Superior temporal gyrus (tissue), 1 donor: ENCODE results near the gene THSD4.
"Not testable (repeated sequence)": the region's sequence is repeated elsewhere in the genome, so short reads cannot be mapped to it uniquely, and the experiment has no call there.

Experiments
- DNase-seq: peaks from one replicate; pipeline ENCODE4 v3.0.0-alpha.2; 2016; ENCODE audit errors: extremely low spot score

THSD4 gene

DNA sequence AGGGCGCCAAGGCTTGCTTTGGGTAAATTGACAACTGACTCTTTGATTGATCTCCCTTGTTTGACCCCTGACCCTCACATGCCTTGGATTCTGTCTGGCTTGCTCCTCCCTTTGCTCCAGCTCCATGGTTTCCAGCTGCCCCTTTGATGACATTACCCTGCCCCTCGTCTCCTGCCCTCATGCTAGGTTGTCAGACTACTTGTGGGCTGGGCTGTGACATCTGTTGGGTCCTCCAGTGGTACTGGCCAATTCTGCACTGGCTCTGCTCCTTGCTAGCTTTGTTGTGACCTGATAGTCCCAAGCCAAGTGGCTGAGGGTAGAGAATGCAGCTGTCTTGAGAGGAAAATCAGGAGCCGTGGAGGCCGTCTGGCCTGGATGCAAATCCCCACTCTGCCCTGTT is 6.2 kb downstream of the THSD4 start:
- DNase-seq, result no peak

- no peak for DNase-seq
Observed at GRCh38 chr15:71124937-71125790, 9.9 kb downstream of the THSD4 start.

GRCh38 chr15:71125831-71126450 is 10.7 kb downstream of the THSD4 start:
- no peak for DNase-seq

DNA sequence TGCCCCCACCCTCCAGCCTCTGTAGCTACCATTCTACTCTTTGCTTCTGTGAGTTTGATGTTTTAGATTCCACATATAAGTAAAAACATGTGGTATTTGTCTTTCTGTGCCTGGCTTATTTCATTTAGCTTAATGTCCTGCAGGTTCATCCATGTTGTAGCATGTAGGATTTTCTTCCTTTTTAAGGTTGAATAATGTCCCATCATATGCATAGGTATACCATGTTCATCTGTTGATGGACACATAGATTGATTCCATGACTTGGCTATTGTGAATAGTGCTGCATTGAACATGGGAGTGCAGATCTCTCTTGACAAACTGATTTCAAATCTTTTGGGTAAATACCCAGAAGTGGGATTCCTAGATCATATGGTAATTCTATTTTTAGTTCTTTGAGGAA is 11.8 kb downstream of the THSD4 start:
- DNase-seq, result no peak

DNA sequence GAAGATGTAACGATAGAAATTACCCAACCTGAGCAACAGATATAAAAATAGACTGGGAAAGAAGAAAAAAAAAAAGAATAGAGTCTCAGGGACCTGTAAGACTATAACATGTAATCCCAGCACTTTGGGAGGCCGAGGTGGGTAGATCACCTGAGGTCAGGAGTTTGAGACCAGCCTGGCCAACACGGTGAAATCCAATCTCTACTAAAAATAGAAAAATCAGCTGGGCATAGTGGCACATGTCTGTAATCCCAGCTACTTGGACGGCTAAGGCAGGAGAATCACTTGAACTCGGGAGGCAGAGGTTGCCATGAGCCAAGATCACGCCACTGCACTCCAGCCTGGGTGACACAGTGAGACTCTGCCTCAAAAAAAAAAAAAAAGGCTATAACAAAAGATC is 12.9 kb downstream of the THSD4 start:
- not testable (repeated sequence) for DNase-seq

- DNase-seq, result no peak
Observed at GRCh38 chr15:71128939-71129562, 13.8 kb downstream of the THSD4 start.

- no peak for DNase-seq
Observed at GRCh38 chr15:71129669-71130068, 14.4 kb downstream of the THSD4 start.

GRCh38 chr15:71131601-71132362 is 16.5 kb downstream of the THSD4 start:
- no peak for DNase-seq

DNA sequence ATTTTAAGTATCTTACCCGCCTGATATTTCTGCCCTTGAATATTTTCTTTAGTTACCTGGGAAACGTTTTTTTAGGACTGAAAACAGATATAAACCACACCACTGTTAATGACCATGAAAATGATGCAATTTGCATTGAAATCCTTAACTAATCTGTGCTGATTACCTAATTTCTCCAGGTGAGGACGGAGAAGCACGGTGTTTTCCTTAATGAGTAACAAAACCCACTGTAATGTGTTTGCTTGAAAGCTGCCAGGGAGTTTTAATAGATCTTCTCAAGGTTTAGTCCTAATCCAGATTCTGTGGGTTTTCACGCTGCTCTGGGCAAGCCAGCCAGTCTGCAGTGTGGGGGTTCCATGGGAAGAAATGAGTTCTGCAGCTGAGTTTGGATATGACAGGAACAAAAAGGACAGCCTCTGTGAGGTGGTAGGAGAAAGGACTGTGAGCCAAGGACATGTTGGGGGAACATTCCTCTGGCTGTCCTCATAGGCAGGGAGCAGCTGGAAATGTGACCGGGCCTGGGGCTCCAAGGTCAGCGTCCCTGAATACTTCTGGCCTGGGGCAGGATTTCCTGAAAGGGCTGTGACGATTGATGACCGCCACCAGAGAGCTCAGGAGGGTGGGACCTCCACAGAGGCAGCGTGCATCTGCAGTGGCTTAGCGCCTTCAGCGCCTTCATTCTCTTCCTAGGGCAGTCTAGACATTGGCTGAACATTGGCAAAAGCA is 18.6 kb downstream of the THSD4 start:
- DNase-seq, result no peak

DNA sequence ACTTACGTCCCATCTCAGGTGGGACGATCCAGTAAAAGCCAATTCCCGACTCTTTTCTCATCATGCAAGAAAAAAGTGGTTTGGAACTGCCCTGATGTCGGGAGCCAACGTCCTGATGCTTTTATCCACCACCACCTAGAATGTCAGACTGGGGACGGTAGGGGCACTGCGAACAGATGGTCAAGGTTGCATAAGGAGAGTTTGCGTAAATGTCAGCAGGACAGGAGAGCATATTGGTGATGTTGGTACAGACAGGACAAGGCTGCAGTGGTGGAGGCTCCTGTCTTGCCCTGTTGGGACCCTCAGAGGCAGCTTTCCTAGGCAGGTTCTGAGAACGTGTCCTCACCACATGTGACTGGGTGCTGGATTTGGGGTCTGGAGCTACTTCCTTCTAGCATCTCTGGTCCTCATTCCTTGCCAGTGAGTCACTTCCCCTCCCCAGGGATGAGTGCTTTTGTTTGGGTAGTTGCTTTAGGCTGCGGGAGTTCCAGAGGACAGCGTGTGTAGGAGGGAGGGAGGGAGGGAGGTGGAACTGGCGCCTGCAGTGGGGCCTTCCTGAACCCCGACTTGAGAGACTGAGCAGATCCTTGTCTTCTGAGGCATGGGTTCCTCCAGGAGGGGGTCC is 21.0 kb downstream of the THSD4 start:
- no peak for DNase-seq

DNA sequence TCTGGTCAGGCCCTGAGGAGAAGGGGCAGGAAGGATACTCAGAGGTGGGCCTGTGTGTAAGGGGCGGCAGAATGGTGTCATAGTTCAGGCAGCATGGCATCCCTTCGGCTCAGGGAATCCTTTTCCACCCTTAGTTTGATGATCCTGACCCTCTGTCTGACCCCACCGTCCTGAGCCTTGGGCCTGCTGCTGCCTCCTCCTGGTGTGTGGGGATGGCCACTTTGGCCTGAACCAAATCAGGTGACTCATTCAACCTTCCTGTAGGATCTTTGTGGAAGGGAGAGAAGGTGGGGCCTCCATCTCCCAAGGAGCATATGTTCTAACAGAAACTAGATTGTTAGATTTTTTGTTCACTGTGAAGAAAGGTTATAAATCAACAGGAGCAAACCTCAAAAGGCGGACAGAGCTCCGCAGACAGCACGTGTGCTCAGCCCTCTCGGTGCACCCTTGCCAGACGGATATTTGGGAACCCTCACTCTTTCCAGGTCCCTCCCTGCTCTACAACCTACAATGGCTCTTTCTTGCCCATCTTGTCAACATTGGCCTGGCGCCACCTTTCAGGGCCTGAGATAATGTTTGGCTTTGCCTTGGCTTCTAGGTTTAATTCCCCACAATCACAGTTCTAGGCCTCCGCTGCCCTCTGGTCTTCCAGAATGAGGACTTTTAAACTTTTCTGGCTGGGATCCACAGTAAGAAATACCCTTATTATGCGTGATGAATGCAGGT is 21.7 kb downstream of the THSD4 start:
- DNase-seq, result no peak

- no peak for DNase-seq
Observed at GRCh38 chr15:71138473-71138872, 23.2 kb downstream of the THSD4 start.

GRCh38 chr15:71139241-71139640 is 24.0 kb downstream of the THSD4 start:
- DNase-seq, result no peak

GRCh38 chr15:71141572-71141971 is 26.3 kb downstream of the THSD4 start:
- DNase-seq, result no peak

DNA sequence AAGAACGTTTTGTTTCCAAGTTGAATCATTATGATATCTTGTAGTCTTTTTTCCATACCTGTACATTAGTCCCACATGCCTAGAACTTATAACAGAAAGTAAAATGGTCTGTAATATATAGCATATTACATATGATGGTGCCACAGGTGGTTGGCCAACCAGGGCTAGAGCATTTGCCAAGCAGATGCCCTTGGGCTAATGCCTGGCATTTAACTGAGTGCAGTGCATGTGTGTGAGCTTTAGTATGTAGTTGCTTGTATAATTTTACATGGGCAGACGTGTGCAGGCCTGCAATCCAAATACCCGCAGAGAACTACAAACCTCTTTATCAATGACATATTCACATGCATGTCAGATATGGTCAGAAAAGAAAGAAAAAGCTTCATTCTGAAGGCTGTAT is 27.5 kb downstream of the THSD4 start:
- DNase-seq, result no peak

- DNase-seq, result no peak
Observed at GRCh38 chr15:71143373-71144310, 28.4 kb downstream of the THSD4 start.

GRCh38 chr15:71145648-71146047 is 30.4 kb downstream of the THSD4 start:
- no peak for DNase-seq

DNA sequence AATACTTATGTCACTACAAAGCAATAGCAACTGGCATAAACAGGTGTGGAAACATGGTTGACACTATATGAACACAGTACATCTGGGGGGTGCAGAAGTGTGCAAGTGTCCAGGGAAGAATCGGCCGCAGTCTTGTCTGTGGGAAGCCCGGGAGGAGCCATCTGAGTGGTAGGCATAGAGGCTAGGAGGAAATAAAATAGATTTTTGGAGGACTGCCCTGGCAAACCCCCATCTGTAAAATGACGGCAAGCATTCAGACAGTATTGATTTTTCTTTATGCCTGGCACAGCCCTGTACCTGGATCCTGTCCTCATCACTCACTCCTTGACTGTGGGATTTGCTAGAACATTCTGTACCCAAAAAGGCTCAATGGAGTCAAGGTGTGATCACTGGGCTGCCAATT is 31.3 kb downstream of the THSD4 start:
- DNase-seq, result no peak

- DNase-seq, result no peak
Observed at GRCh38 chr15:71148048-71148447, 32.8 kb downstream of the THSD4 start.
